ENCODE results near the gene PROS1.
"Not testable (repeated sequence)": the region's sequence is repeated elsewhere in the genome, so short reads cannot be mapped to it uniquely, and the experiment has no call there.

The PROS1 gene

GRCh38 chr3:93878250-93879017 is 95.3 kb downstream of the PROS1 start:
- not testable (repeated sequence) for DNase-seq (ENCODE audit: low read depth in 1 of 2, low spot score in 1 of 2)

GRCh38 chr3:93877427-93877826 is 96.3 kb downstream of the PROS1 start:
- not testable (repeated sequence) for DNase-seq (ENCODE audit: low read depth in 1 of 2, low spot score in 1 of 2)

GRCh38 chr3:93873412-93873811 is 100.3 kb downstream of the PROS1 start:
- not testable (repeated sequence) for DNase-seq (ENCODE audit: low read depth in 1 of 2, low spot score in 1 of 2)

- no peak for DNase-seq (ENCODE audit: low read depth in 1 of 2, low spot score in 1 of 2)
Observed at GRCh38 chr3:93867425-93867824, 106.3 kb downstream of the PROS1 start.

- DNase-seq (ENCODE audit: low read depth in 1 of 2, low spot score in 1 of 2), result no peak
Observed at GRCh38 chr3:93861017-93861416, 112.7 kb downstream of the PROS1 start.

- DNase-seq (ENCODE audit: low read depth in 1 of 2, low spot score in 1 of 2), result no peak
Observed at GRCh38 chr3:93855401-93855800, 118.3 kb downstream of the PROS1 start.

GRCh38 chr3:93852228-93852627 is 121.5 kb downstream of the PROS1 start:
- DNase-seq (ENCODE audit: low read depth in 1 of 2, low spot score in 1 of 2), result not testable (repeated sequence)

GRCh38 chr3:93843981-93844380 is 129.7 kb downstream of the PROS1 start:
- no peak for DNase-seq (ENCODE audit: low read depth in 1 of 2, low spot score in 1 of 2)

- DNase-seq (ENCODE audit: low read depth in 1 of 2, low spot score in 1 of 2), result not testable (repeated sequence)
Observed at GRCh38 chr3:93839193-93839592, 134.5 kb downstream of the PROS1 start.

Measured in activated T-helper 1 cell treated with anti-CD3 and anti-CD28 coated beads, Interleukin-2, amount 50 U/mL, for 16 hours (primary cell).